Measurements from ENCODE around the gene CRLF2. TPM values are rescaled to one million over a fixed set of nuclear protein-coding genes. Genes with fewer than 3 reads are reported as not detected.
A peak's percentile ranks its signal among the peaks of the same experiment; 100 is the strongest.
"Not testable (repeated sequence)": the region's sequence is repeated elsewhere in the genome, so short reads cannot be mapped to it uniquely, and the experiment has no call there.

The CRLF2 gene
- total and polyA plus RNA-seq, 4 donors: 0.33 TPM; not detected in 3

DNA sequence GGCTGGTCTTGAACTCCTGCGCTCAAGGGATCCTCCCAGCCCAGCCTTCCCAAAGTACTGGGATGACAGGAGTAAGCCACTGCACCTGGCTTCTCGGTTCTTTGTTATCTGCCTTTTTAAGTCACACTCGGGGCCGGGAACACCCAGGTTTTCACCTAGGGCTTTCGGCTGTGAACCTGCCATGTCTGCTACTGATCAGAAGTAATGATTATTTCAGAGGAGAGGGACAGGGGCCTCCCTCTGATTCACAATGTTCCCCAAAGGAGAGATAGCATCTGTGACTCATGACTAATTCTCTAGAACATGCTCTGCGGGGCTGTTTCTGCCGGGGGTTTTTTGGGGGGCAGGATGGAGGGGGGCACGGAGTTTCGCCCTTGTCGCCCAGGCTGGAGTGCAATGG lies 26.9 kb downstream of the CRLF2 start:
- WGBS (ENCODE audit: insufficient coverage): 96% methylated on average over 5 of the region's 10 CpGs
- Histone ChIP-seq H3K9me3 (ENCODE audit: control insufficient read depth, insufficient read depth, low read length) (no peaks in the 10 kb centered on the region), H3K4me1 (ENCODE audit: control insufficient read depth, insufficient read depth, low read length) (no peaks in the 10 kb centered on the region), H3K36me3 (ENCODE audit: control insufficient read depth, insufficient read depth, low read length) (no peaks in the 10 kb centered on the region), H3K4me3 (ENCODE audit: low read depth, low read length) (no peak overlapping the region), H3K27me3 (ENCODE audit: control insufficient read depth, insufficient read depth, low read length) (no peaks in the 10 kb centered on the region), H3K27ac (ENCODE audit: low read depth, low read length) (no peak overlapping the region)
- no peak for DNase-seq (ENCODE audit: low read depth in 4 of 6, low spot score in 6 of 6)

DNA sequence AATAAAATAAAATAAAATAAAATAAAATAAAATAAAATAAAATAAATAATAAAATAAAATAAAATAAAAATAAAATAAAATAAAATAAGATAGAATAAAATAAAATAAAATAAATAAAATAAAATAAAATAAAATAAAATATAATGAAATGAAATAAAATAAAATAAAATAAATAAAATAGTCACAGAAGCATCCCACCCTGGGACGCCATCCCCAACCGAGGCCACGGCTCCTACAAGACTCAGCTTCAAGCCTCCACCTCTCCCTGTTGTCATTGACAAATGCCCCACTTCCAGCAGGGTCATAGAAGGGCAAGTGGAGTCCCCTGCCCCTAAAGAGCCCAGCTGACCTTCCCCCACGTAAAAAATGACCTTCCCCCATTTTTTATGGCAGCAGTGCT lies 30.2 kb downstream of the CRLF2 start:
- Histone ChIP-seq H3K36me3 (ENCODE audit: control insufficient read depth, insufficient read depth, low read length) (no peaks in the 10 kb centered on the region), H3K4me1 (ENCODE audit: control insufficient read depth, insufficient read depth, low read length) (no peaks in the 10 kb centered on the region), H3K9me3 (ENCODE audit: control insufficient read depth, insufficient read depth, low read length) (no peaks in the 10 kb centered on the region), H3K27me3 (ENCODE audit: control insufficient read depth, insufficient read depth, low read length) (no peaks in the 10 kb centered on the region), H3K27ac (ENCODE audit: low read depth, low read length) (no peak overlapping the region), H3K4me3 (ENCODE audit: low read depth, low read length) (no peak overlapping the region)
- WGBS (ENCODE audit: insufficient coverage): 59% methylated on average over 4 of the region's 4 CpGs
- DNase-seq (ENCODE audit: low read depth in 4 of 6, low spot score in 6 of 6): no peak

DNA sequence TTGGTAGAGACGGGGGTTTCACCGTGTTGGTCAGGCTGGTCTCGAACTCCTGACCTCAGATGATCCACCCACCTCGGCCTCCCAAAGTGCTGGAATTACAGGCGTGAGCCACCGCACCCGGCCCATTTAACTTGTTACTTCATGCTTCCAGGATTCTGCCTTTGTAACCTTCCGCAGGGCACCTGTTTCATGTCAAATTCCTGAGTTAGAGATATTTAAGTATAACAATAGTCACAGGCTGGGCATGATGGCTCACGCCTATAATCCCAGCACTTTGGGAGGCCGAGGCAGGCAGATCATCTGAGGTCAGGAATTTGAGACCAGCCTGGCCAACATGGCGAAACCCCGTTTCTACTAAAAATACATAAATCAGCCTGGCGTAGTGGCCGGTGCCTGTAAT lies 30.8 kb downstream of the CRLF2 start:
- H3K27me3 ChIP-seq (ENCODE audit: control insufficient read depth, insufficient read depth, low read length); H3K4me1 ChIP-seq (ENCODE audit: control insufficient read depth, insufficient read depth, low read length); H3K36me3 ChIP-seq (ENCODE audit: control insufficient read depth, insufficient read depth, low read length); H3K27ac ChIP-seq (ENCODE audit: low read depth, low read length); H3K9me3 ChIP-seq (ENCODE audit: control insufficient read depth, insufficient read depth, low read length); H3K4me3 ChIP-seq (ENCODE audit: low read depth, low read length); DNase-seq (ENCODE audit: low read depth in 4 of 6, low spot score in 6 of 6): not testable (repeated sequence)
- WGBS (ENCODE audit: insufficient coverage): 95% methylated on average over 6 of the region's 14 CpGs

DNA sequence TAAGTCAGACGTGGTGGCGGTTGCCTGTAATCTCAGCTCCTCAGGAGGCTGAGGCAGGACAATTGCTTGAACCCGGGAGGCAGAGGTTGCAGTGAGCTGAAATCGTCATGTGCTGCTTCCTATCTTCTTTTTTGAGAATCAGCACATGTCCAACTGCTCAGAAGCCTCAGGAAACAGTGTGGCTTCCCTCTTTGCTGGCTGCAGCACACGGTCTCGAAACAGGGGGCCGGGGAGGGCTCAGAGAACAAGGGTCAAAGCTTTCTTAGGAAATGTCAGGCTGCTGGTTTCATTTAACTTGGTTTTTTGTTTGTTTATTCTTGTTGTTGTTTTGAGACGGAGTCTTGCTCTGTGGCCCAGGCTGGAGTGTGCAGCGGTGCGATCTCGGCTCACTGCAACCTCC lies 31.3 kb downstream of the CRLF2 start:
- Histone ChIP-seq H3K27me3 (ENCODE audit: control insufficient read depth, insufficient read depth, low read length) (no peaks in the 10 kb centered on the region), H3K36me3 (ENCODE audit: control insufficient read depth, insufficient read depth, low read length) (no peaks in the 10 kb centered on the region), H3K9me3 (ENCODE audit: control insufficient read depth, insufficient read depth, low read length) (no peaks in the 10 kb centered on the region), H3K27ac (ENCODE audit: low read depth, low read length) (no peak overlapping the region), H3K4me1 (ENCODE audit: control insufficient read depth, insufficient read depth, low read length) (no peaks in the 10 kb centered on the region), H3K4me3 (ENCODE audit: low read depth, low read length) (no peak overlapping the region)
- WGBS (ENCODE audit: insufficient coverage): 88% methylated on average over 10 of the region's 11 CpGs
- no peak for DNase-seq (ENCODE audit: low read depth in 4 of 6, low spot score in 6 of 6)

DNA sequence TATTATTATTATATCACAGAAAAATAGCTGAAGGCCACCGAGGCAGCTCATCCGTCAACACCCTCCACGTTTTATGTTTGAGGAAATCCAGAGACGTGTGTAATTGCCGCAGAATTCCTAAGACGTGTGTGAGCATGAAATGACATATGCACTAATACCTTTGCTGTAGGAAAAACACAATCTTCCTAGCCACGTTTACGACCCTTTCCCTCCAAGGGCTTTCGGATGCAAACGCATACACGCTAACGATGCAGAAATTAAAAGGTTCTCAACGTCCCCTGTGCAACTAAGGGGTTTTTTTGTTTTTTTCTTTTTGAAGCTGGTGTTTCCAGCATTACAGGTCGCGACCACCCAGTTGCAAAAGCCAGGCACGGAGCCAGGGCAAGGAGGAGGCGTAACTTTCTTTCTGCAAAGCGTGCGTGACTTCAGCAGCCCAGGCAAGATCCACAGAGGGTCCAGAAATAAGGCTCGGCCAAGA lies 33.8 kb downstream of the CRLF2 start:
- Histone ChIP-seq H3K4me3 (ENCODE audit: low read depth, low read length) (no peak overlapping the region), H3K27me3 (ENCODE audit: control insufficient read depth, insufficient read depth, low read length) (no peaks in the 10 kb centered on the region), H3K9me3 (ENCODE audit: control insufficient read depth, insufficient read depth, low read length) (no peaks in the 10 kb centered on the region), H3K27ac (ENCODE audit: low read depth, low read length) (no peak overlapping the region), H3K36me3 (ENCODE audit: control insufficient read depth, insufficient read depth, low read length) (no peaks in the 10 kb centered on the region), H3K4me1 (ENCODE audit: control insufficient read depth, insufficient read depth, low read length) (no peaks in the 10 kb centered on the region)
- 7% methylated on average over 17 of the region's 20 CpGs for WGBS (ENCODE audit: insufficient coverage)
- peak in 2 of 6 donors; percentile 40 to 65 for DNase-seq (ENCODE audit: low read depth in 4 of 6, low spot score in 6 of 6)

DNA sequence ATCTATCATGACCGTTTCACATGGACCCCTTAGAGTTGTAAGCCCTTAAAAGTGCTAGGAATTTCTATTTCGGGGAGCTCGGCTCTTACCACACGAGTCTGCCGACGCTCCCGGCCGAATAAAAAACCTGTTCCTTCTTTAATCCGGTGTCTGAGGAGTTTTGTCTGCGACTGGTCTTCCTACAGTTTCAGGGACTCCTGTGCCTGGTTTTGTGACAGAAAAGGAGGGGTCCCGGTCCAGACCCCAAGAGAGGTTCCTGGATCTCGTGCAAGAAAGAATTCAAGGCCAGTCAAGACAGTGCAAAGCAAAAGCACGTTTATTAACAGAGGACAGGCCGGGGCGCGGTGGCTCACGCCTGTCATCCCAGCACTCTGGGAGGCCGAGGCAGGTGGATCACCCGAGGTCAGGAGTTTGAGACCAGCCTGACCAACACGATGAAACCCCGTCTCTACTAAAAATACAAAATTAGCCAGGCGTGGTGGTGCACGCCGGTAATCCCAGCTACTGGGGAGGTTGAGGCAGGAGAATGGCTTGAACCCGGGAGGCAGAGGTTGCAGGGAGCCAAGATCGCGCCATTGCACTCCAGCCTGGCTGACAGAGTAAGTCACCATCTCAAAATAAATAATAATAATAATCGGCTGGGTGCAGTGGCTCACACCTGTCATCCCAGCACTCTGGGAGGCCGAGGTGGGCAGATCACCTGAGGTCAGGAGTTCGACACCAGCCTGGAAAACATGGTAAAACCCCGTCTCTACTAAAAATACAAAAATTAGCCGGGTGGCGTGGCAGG lies 35.7 kb downstream of the CRLF2 start:
- H3K4me3 ChIP-seq (ENCODE audit: low read depth, low read length); H3K36me3 ChIP-seq (ENCODE audit: control insufficient read depth, insufficient read depth, low read length); H3K27me3 ChIP-seq (ENCODE audit: control insufficient read depth, insufficient read depth, low read length); H3K4me1 ChIP-seq (ENCODE audit: control insufficient read depth, insufficient read depth, low read length); H3K27ac ChIP-seq (ENCODE audit: low read depth, low read length); H3K9me3 ChIP-seq (ENCODE audit: control insufficient read depth, insufficient read depth, low read length): not testable (repeated sequence)
- 89% methylated on average over 24 of the region's 33 CpGs for WGBS (ENCODE audit: insufficient coverage)
- DNase-seq (ENCODE audit: low read depth in 4 of 6, low spot score in 6 of 6): peak in 2 of 6 donors; percentile 16 to 25

DNA sequence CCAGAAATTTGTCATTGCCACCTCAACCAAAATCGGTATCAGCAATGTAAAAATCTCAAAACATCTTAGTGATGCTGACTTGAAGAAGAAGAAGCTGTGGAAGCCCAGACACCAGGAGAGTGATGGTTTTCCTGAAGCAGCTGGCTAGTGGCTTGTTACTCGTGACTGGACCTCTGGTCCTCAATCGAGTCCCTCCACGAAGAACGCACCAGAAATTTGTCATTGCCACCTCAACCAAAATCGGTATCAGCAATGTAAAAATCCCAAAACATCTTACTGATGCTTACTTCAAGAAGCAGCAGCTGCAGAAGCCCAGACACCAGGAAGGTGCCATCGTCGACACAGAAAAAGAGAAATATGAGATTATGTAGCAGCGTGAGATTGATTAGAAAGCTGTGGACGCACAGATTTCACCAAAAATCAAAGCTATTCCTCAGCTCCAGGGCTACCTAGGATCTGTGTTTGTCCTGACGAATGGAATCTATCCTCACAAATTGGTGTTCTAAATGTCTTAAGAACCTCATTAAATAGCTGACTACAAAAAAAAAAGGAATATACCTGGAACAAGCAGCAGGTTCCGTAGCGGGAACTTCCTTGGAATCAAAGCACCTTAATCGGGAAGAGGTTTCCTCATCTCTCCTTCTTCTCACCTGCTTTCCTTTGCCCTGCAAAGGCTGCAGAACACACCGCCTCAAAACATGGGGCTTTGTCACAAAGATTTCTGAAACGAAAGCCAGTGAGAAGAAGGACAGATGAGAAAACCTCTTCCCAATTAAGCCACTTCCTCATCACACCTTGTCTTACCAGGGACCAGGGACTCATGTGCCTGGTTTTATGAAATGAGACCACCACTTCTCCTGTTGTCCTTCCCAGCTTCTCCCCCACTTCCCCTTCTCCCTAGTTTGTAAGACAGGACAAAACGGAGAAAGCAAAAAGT lies 37.6 kb downstream of the CRLF2 start:
- H3K36me3 ChIP-seq (ENCODE audit: control insufficient read depth, insufficient read depth, low read length); H3K27ac ChIP-seq (ENCODE audit: low read depth, low read length); H3K4me3 ChIP-seq (ENCODE audit: low read depth, low read length); H3K9me3 ChIP-seq (ENCODE audit: control insufficient read depth, insufficient read depth, low read length); H3K27me3 ChIP-seq (ENCODE audit: control insufficient read depth, insufficient read depth, low read length); H3K4me1 ChIP-seq (ENCODE audit: control insufficient read depth, insufficient read depth, low read length): not testable (repeated sequence)
- WGBS (ENCODE audit: insufficient coverage): 97% methylated on average over 4 of the region's 17 CpGs
- DNase-seq (ENCODE audit: low read depth in 4 of 6, low spot score in 6 of 6): peak in 1 of 6 donors; percentile 6

DNA sequence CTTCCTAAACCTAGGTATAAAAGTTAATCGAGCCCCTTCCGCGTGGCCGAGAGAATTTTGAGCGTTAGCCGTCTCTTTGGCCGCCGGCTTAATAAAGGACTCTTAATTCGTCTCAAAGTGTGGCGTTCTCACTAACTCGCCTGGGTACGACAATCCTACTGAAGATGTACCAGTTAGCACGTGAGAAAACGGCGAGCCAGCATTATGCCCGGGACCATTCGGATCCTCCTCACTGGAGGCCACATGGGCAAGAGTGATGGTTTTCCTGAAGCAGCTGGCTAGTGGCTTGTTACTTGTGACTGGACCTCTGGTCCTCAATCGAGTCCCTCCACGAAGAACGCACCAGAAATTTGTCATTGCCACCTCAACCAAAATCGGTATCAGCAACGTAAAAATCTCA lies 39.0 kb downstream of the CRLF2 start:
- not testable (repeated sequence) for H3K27ac ChIP-seq (ENCODE audit: low read depth, low read length); DNase-seq (ENCODE audit: low read depth in 4 of 6, low spot score in 6 of 6); H3K36me3 ChIP-seq (ENCODE audit: control insufficient read depth, insufficient read depth, low read length); H3K27me3 ChIP-seq (ENCODE audit: control insufficient read depth, insufficient read depth, low read length); H3K4me1 ChIP-seq (ENCODE audit: control insufficient read depth, insufficient read depth, low read length); H3K9me3 ChIP-seq (ENCODE audit: control insufficient read depth, insufficient read depth, low read length); H3K4me3 ChIP-seq (ENCODE audit: low read depth, low read length)
- WGBS (ENCODE audit: insufficient coverage): 65% methylated on average over 17 of the region's 22 CpGs

DNA sequence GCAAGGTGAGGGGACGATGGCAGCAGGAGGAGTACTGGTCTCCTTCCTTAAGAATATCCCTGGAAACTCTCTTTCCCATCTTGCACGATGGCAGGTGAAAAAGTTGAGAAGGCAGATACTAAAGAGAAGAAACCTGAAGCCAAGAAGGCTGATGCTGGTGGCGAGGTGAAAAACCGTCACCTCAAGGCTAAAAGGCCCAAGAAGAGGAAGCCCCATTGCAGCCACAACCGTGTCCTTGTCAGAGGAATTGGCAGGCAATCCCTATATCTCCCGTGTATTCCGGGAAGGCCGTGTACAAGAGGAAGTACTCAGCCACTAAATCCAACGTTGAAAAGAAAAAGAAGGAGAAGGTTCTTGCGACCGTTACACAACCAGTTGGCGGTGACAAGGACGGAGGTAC lies 40.0 kb downstream of the CRLF2 start:
- peaks cover 8% of the 10 kb centered on the region for H3K27me3 ChIP-seq (ENCODE audit: control insufficient read depth, insufficient read depth, low read length)
- H3K9me3 ChIP-seq (ENCODE audit: control insufficient read depth, insufficient read depth, low read length): no peaks in the 10 kb centered on the region
- 44% methylated on average over 8 of the region's 13 CpGs for WGBS (ENCODE audit: insufficient coverage)
- no peak overlapping the region for H3K27ac ChIP-seq (ENCODE audit: low read depth, low read length)
- no peaks in the 10 kb centered on the region for H3K4me1 ChIP-seq (ENCODE audit: control insufficient read depth, insufficient read depth, low read length)
- no peak for DNase-seq (ENCODE audit: low read depth in 4 of 6, low spot score in 6 of 6)
- H3K4me3 ChIP-seq (ENCODE audit: low read depth, low read length): no peak overlapping the region
- no peaks in the 10 kb centered on the region for H3K36me3 ChIP-seq (ENCODE audit: control insufficient read depth, insufficient read depth, low read length)
